SHP77 (cell line): ENCODE measurements around the gene ERBB2.
"Not testable (repeated sequence)": the region's sequence is repeated elsewhere in the genome, so short reads cannot be mapped to it uniquely, and the experiment has no call there.

Experiments
- DNase-seq, 2 experiments: peaks; one replicate each; lab custom pipeline; 2025; lab: John Stamatoyannopoulos, UW

Gene ERBB2

DNA sequence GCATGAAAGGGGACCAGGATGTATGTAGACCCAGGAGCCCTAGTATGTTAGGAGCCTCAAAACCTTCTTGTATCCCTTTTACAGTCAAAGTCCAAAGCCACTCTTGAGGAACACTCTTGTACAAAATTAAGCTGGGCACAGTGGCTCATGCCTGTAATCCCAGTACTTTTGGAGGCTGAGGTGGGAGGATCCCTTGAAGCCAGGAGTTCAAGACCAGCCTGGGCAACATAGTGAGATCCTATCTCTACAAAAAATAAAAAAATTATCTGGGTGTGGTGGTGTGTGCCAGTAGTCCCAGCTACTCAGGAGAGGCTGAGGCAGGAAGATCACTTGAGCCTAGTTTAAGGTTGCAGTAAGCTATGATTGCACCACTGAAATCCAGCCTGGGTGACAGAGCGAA lies 26.1 kb downstream of the ERBB2 start:
- not testable (repeated sequence) for DNase-seq

DNA sequence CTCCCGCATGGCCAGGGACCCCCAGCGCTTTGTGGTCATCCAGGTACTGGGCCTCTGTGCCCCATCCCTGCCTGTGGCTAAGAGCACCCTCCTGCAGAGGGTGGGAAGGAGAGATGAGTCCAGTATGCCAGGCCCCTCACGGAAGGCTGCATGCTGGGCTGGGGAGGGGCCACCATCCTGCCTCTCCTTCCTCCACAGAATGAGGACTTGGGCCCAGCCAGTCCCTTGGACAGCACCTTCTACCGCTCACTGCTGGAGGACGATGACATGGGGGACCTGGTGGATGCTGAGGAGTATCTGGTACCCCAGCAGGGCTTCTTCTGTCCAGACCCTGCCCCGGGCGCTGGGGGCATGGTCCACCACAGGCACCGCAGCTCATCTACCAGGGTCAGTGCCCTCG lies 26.8 kb downstream of the ERBB2 start:
- DNase-seq = no peak

DNA sequence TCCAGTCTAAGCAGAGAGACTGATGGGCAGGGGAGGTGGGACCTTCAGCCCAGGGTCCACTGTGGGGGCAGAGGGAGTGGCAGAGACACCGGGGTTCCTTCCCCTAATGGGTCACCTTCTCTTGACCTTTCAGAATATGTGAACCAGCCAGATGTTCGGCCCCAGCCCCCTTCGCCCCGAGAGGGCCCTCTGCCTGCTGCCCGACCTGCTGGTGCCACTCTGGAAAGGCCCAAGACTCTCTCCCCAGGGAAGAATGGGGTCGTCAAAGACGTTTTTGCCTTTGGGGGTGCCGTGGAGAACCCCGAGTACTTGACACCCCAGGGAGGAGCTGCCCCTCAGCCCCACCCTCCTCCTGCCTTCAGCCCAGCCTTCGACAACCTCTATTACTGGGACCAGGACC lies 27.7 kb downstream of the ERBB2 start:
- DNase-seq = no peak

DNA sequence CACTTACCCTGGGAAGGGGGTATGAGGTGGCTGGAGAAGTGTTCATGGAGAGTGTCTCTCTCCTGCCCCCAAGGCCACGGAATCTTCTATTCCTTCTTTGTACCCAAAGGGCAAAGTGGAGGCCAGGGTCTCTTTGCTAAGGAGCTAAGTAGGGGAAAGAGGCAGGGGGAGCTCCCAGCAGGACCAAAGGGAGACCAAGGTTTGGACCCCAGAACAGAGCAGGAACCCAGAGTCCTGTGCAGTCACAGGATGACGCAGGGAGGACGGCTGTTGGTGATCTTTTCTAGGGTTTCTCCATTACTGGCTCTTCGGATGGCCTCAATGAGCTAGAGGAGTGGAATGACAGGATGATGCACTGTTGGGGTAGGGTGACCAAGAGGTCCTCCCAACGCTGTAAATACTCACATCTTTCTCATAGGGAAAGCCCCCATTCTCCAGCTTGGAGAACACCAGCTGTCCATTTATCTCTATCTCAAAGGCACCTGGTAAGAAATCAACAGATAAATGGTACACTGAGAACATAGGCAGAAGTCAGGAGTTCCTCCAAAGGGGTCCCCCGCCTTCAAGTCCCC lies 29.5 kb downstream of the ERBB2 start:
- no peak for DNase-seq

DNA sequence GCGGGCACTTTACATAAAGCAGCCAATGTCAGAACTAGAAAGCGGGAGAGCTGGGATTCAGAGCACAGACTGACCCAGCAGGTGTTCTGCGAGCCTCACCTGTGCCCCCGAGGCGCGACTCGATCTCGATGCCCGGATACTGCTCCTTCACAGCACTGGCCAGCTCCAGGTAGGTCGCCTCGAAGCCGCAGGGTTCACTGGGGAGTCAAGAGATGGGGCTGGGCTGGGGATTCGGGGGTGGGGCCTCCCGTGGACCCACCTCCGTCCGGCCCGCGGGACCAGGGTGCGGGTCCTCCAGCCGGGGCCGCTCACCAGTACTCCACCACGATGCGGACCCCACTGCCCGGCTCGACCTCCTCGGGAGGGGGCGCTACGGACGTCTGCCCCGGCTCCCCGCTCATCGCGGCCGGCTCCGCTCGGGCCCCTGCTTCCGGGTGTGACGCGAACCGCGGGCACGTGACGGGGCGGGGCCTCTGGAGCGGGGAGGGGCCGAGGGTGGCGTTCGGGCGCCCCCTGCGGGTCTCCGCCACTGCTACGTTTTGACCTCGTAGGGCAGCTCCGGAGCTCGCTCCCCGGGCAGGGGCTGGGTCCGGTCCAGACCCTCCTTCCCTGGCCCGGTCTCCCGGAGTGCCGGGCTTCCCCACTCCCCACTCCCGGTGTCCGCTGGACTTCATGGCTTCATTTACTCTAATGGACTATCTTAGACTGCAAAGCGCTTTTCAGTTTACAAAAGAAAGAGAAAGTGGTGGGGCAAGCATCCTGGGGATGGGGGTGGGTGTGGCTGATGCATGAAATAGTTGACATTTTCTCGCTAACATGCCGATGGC lies 30.4 kb downstream of the ERBB2 start, which contains the start of gene MIEN1:
Gene MIEN1, minus strand, starts transcription at position 438 of the 827 bp plus-strand sequence. Its CDS starts 37 bp downstream, at position 401.
- peak; percentile 65 to 71 for DNase-seq

DNA sequence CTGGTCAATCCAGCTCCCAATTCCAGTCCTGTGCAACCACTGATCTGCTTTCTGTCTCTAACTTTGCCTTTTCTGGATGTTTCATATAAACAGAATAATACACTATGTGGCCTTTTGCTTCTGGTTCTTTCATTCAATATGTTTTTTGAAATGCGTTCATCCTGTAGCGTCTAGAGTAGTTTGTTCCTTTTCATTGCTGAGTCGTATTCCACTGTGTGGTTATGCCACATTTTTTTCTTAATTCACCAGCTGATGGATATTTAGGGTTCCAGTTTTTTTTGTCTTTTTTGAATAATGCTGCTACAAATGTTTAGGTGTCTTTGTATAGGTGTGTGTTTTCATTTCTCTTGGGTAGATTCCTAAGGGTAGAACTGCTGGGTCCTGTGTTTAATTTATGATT lies 32.7 kb downstream of the ERBB2 start:
- no peak for DNase-seq

DNA sequence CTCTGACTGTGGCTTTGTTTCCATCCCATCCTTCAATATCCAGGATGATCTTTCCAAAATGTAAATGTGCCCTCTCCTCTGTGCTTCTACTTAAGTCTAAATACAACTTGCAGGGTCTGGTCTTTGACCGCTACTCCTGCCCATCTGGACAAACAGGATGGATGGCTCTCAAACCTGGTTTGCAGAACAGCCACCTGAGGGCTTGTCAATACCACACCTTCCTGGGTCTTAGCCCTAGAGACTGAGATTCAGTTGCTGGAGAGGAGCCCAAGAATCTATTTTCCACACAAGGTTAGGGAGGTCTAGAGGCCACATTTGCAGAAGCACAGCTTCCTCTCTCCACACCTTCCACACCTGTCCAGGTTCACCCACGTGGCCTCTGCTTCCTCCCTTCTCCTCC lies 36.0 kb downstream of the ERBB2 start:
- DNase-seq = no peak

DNA sequence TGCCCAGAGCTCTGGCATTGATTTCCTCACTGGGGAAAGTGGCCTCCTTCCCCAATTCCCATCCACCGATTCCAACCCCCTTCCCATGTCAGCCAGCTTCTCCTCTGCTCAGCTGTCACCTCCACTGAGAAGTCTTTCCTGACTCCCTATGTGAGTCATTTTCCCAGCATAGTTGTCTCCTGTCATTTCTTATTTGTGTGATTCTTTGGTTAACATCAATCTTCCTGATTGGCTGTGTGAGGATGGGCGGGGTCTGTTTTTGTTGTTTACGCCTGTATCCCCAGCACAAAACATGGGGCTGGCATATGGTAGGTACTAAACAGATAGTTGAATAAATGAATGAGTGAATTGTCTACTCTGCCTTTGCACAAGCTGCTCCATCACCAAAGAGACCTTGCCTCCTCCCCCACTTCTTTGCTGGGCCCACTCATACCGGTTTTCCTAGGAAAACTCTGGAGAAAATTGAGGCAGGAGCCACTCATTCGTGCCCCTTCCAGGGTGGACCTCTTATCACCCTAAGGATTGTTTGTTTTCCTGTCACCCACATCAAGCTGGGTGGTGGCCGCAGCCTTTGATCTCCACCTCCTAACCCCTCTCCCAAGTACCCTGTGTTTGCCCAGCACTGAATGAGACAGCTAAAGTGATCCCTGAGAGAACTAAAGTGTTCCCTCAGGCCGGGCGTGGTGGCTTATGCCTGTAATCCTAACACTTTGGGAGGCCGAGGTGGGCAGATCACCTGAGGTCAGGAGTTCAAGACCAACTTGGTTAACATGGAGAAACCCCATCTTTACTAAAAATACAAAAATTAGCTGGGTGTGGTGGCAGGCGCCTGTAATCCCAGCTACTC lies 36.7 kb downstream of the ERBB2 start:
- DNase-seq = no peak

DNA sequence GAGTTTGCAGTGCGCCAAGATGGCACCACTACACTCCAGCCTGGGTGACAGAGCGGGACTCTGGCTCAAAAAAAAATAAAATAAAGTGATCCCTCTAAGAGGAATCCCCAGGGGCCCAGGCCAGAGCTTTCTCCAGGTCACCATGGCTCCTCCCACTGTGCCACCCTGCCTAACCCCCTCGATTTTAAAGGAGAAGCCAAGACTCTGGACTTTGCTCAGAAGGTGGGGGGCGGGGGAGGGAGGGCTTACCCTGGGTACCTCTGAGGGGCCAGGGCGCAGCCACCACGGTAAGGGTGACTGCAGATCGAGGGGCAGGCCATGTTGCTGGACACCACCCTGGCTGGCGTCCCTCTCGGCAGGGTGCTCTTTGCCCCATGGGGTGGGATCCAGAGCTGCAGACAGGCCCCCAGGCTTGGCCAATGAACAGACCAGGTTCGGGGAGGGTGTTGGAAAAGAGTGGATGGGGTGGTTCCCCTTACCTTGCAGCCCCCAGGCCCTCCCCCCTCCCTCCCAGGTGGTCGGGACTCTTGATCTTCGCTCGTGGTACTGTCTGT lies 37.4 kb downstream of the ERBB2 start:
- DNase-seq = no peak

DNA sequence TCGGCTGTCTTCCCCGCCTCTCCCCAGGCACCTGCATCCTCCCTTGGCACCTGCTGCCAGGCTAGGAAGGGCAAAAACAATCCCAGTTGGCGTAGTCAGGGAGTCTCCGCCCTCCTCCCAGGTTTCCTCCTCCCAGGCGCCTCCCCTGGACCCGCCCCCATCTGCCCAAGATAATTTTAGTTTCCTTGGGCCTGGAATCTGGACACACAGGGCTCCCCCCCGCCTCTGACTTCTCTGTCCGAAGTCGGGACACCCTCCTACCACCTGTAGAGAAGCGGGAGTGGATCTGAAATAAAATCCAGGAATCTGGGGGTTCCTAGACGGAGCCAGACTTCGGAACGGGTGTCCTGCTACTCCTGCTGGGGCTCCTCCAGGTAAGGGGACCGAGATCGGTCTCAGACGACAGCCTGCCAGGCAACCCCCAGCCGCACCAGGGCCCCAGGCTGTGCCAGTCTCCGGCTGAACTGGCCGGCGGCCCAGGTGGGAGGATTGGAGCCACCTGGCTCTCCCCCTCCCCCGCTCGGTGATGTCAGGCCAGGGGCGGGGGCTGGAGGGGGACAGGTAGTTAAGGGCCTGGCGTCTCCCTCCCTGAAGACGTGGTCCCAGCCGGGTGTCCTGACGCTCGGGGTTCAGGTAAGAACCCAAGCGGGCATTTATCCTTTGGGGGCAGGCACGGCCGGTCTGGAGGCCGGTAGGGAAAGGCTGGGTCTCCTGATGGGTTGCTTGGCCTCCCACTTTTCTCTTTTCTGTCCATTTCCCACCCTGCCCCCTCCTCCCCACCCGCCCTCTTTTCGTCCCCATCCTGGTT lies 38.1 kb downstream of the ERBB2 start, which contains the start of gene GRB7:
Gene GRB7, plus strand, starts transcription at position 179 of the 808 bp plus-strand sequence. CDS start 4,364 bp downstream, outside the sequence.
- DNase-seq = no peak

DNA sequence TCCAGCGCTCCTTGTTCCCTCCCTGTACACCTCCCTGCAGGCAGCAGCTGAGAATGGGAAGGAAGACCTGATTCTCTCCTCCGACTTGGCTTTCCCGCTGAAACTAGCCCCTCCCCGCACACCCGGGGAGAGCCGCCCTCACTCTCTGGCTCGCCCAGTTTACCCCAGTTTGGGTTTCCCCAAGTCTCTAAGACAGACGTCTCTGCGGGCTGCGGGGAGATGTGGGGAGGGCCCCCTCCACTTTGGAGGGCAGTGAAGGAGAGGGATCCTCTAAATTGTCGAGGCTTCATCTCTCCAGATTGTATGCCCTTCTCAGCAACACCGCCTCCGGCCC lies 38.7 kb downstream of the ERBB2 start:
- DNase-seq = no peak

DNA sequence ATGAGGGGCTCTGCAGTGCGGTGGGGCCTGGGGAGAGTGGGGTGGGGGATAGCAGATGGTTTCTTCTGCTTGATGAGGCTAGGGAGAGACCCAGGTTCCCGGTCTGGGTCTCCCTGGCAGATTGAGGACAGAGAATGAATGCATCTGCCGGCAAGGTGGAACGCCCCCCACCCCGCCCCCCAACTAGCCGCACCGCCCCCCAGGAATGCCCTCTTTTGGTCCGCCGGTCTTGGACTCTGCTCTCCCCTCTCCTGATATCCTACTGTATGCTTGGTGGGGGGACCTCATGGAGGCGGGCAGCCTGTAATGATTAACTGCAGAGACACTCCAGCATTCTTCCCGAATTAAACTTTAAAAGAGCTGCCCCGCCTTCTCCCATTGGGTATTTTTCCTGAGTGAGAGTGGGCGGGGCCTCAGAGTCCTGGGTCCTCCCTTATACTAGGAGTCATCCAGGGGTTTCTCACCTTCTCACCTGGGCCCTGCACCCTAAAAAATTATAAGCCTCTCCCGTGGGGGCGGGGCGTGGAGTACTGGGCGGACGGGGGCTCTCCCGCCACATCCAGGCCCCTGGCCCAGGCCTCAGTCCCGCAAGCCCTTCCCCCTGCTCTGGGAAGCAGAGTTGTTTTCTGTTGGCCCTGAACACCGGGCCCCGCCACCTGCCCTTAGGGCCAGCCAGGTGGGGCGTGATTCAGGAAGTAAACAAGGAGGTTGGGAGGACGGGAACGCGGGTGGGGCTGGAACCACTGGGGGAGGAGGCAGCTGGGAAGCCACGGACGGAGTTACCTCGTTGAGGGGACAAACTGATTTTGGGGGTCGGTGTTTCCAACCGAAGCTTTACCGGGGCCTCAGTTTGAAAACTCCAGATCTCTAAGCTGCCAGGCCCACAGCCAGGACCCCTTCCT lies 39.4 kb downstream of the ERBB2 start:
- DNase-seq = peak in 1 of 2 experiments; percentile 20

DNA sequence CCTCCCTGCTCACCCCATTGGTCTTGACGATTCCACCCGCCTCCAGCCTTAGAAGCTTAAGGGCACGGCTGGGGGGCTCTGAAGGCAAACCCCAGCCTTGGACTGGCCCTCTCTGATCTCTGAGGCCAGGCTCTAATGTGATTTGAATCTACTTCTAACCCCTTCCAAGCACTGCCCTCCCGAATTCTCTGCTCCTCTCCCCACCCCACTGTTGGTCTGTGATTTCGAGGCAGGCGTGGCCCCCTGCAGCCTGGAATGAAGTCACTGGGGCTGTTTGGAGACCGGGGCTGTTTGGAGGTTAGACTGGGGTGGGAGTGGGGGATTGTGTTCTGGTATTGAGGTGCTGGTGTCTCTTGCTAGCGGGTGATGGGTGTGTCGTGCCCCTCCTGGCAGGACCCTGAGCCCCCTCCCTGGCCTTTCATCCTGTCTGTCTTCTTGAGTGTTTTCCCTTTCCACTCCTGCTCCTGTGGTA lies 40.1 kb downstream of the ERBB2 start:
- DNase-seq = no peak

DNA sequence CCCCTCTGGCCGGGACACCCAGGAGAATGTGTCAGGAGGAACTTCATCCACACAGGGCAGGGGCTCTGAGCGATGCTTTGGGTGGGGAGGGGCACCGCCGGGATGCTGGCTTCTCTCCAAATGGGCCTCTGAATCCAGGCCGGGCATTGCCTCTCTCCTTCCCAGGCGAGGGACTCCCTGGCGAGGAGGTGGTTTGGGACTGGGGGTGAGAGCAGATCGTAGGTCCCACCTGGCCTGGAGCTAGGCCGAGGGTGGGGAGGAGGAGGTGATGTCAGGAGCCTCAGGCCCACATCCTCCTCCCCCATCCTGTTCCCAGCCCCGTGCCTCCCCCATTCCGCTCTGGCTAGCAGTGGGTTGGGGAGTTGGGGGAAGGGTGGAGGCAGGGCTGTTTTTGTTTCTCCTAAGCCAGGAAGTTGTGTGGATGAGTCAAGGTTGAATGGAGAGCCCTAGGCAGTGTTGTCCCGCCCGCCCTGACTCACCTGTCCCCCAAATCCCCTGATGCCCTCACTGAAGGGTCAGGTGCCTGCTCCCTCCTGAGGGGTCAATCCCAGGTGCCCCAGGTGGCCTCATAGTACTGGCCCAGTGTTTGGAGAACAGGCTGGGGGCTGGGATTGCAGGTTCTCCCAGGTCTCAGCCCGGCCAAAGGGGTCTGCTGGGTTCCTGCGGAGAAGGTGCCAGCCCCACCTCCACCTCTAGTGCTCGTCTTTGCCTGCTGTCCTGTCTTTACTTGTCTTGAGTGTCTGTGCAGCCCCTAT lies 40.7 kb downstream of the ERBB2 start:
- no peak for DNase-seq

DNA sequence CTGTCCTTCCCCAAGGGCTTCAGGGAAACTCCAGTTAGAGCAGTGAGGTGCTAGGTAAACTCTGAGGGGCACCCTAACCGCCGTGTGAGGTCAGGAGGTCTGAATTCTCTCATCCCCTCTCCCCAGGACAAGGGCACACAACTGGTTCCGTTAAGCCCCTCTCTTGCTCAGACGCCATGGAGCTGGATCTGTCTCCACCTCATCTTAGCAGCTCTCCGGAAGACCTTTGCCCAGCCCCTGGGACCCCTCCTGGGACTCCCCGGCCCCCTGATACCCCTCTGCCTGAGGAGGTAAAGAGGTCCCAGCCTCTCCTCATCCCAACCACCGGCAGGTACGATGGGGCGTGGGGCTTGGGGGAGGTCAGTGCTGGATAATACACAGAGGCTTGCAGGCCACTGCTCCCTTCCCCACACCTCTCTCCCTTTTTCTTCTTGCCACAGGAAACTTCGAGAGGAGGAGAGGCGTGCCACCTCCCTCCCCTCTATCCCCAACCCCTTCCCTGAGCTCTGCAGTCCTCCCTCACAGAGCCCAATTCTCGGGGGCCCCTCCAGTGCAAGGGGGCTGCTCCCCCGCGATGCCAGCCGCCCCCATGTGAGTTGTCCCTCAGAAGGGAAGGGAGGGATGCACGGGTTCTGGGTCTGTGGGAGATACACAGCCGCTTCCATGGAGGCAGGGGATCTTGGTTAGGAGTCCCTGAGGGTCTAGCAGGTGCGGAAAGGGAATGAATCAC lies 42.4 kb downstream of the ERBB2 start:
- DNase-seq = no peak

DNA sequence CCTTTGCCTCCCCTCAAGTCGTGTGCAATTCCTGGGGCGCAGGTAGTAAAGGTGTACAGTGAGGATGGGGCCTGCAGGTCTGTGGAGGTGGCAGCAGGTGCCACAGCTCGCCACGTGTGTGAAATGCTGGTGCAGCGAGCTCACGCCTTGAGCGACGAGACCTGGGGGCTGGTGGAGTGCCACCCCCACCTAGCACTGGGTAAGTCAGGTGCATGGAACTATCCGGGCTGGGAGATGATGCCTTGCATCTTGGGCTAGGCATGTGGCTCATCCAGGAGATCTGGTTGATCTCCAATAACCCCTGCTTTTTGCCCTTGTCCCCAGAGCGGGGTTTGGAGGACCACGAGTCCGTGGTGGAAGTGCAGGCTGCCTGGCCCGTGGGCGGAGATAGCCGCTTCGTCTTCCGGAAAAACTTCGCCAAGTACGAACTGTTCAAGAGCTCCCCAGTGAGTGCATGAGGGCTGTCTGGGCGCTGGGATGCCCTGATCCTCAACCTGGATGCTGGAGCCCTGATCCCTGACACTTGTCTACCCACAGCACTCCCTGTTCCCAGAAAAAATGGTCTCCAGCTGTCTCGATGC lies 43.1 kb downstream of the ERBB2 start:
- no peak for DNase-seq

DNA sequence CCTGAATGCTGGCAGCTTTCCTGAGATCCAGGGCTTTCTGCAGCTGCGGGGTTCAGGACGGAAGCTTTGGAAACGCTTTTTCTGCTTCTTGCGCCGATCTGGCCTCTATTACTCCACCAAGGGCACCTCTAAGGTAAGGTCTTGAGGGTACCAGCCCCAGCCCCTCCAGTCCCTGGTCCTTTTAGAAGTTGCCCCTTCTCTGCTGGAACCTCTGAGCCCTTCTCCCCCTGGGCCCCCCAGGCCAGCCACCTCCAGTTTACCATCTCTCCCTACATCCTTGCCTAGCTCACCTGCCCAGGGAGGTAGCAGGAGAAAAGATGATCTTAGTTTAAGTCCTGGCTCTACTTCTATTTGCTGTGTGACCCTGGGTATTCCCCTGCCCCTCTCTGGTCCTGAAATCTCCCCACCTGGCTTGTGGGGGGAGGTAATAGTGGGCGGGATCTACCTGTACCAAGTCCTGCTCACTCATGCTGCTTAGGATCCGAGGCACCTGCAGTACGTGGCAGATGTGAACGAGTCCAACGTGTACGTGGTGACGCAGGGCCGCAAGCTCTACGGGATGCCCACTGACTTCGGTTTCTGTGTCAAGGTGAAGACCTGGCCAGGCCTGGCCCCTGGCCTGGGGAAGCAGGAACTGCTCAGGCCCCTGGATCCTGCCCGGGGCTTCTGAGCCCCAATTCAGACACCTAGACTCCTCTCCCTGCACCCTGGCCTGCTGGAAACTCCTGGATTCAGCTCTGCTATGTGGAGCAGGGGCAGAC lies 44.4 kb downstream of the ERBB2 start:
- no peak for DNase-seq

DNA sequence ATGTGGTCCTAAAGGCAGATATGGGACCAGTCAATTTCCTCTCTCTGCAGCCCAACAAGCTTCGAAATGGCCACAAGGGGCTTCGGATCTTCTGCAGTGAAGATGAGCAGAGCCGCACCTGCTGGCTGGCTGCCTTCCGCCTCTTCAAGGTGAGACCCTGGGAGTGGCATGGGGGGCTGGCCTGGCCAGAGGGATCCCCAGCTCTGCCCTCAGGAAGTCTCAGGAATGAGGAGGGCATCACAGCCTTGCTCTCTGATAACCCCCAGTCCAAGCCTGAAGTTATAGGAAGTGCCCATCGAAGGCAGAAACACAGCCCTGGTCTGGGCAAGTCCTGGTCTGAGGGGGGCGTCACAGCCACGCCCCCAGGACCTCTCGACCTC lies 45.0 kb downstream of the ERBB2 start:
- no peak for DNase-seq
